GM12892 (cell line): ENCODE results near the gene KIF3B.

Source experiments
- POLR2A ChIP-seq: IDR thresholded peaks from 2 replicates; pipeline ENCODE4 v1.6.1; 2011; ENCODE audit warnings: low read depth, low read length, control low read depth
- TAF1 ChIP-seq: IDR thresholded peaks from 2 replicates; pipeline ENCODE4 v1.6.1; 2011; ENCODE audit warnings: low read depth, mild to moderate bottlenecking, control low read depth, low read length, borderline replicate concordance

DNA sequence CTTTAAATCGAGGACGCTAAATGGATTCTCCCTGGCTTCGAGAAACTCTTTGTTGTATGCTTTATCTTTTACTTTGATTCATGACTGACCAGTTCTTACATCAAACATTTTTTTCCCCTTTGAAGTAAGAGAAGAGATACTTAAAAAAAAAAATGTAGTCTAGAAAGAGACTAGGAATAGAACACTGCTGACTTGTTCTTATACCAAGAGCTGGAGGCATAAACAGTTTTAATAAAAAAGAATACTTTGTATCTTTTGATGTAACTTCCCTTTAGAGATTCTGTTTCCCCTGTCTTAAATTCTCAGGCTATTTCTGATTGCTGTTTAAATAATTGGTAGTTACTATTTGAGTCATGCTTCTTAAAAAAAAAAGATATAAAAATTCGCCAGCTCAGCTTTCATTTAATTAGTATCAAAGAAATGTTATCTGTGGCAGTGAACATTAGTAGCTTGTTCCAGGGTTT is 85.5 kb downstream of the KIF3B start:
- TF ChIP-seq POLR2A (no peak), TAF1 (no peak)
